Stimulated activated CD4-positive, alpha-beta T cell treated with anti-CD3 and anti-CD28 coated beads, TNF-alpha, amount 100 ng/mL, for 4 hours (primary cell): Measurements from ENCODE around the gene TSPAN7.
A peak's percentile ranks its signal among the peaks of the same experiment; 100 is the strongest.

Experiments
- DNase-seq, 3 experiments: peaks; one replicate each; pipeline ENCODE4 v3.0.0-alpha.2; 2020; ENCODE audit warnings: low read depth in 3 of 3

TSPAN7 gene

GRCh38 chrX:38643903-38644302 lies 82.6 kb downstream of the TSPAN7 start:
- DNase-seq: no peak

GRCh38 chrX:38646129-38646528 lies 84.8 kb downstream of the TSPAN7 start:
- DNase-seq: no peak

GRCh38 chrX:38649221-38649620 lies 87.9 kb downstream of the TSPAN7 start:
- no peak for DNase-seq

GRCh38 chrX:38649674-38650647 lies 88.6 kb downstream of the TSPAN7 start:
- DNase-seq: no peak

GRCh38 chrX:38651625-38652601 lies 90.6 kb downstream of the TSPAN7 start:
- DNase-seq: no peak

- no peak for DNase-seq
Measured at GRCh38 chrX:38652934-38653442, 91.6 kb downstream of the TSPAN7 start.

- no peak for DNase-seq
Measured at GRCh38 chrX:38654302-38654701, 93.0 kb downstream of the TSPAN7 start.

GRCh38 chrX:38656350-38656915 lies 95.1 kb downstream of the TSPAN7 start:
- DNase-seq: no peak

GRCh38 chrX:38657562-38657961 lies 96.2 kb downstream of the TSPAN7 start:
- DNase-seq: no peak

GRCh38 chrX:38660395-38661102 lies 99.2 kb downstream of the TSPAN7 start:
- no peak for DNase-seq

GRCh38 chrX:38661103-38661441 lies 99.7 kb downstream of the TSPAN7 start:
- no peak for DNase-seq

- no peak for DNase-seq
Measured at GRCh38 chrX:38661561-38661960, 100.2 kb downstream of the TSPAN7 start.

GRCh38 chrX:38662640-38663039 lies 101.3 kb downstream of the TSPAN7 start:
- no peak for DNase-seq

- no peak for DNase-seq
Measured at GRCh38 chrX:38664285-38664684, 102.9 kb downstream of the TSPAN7 start.

GRCh38 chrX:38666909-38667308 lies 105.6 kb downstream of the TSPAN7 start:
- DNase-seq: no peak

- DNase-seq: no peak
Measured at GRCh38 chrX:38668771-38669170, 107.4 kb downstream of the TSPAN7 start.

GRCh38 chrX:38669428-38669827 lies 108.1 kb downstream of the TSPAN7 start:
- DNase-seq: peak in 1 of 3 experiments; percentile 0

GRCh38 chrX:38672646-38673045 lies 111.3 kb downstream of the TSPAN7 start:
- no peak for DNase-seq

- no peak for DNase-seq
Measured at GRCh38 chrX:38675856-38676255, 114.5 kb downstream of the TSPAN7 start.

- no peak for DNase-seq
Measured at GRCh38 chrX:38678183-38678582, 116.8 kb downstream of the TSPAN7 start.

- DNase-seq: no peak
Measured at GRCh38 chrX:38678821-38679220, 117.5 kb downstream of the TSPAN7 start.
